DMS153 (cell line): ENCODE data around the gene ENPP6.
"Not testable (repeated sequence)": the region's sequence is repeated elsewhere in the genome, so short reads cannot be mapped to it uniquely, and the experiment has no call there.

Experiments
- DNase-seq: peaks from one replicate; lab custom pipeline; 2025; lab: John Stamatoyannopoulos, UW

Gene ENPP6

GRCh38 chr4:184061582-184061981 lies 156.1 kb downstream of the ENPP6 start:
- DNase-seq, result no peak

DNA sequence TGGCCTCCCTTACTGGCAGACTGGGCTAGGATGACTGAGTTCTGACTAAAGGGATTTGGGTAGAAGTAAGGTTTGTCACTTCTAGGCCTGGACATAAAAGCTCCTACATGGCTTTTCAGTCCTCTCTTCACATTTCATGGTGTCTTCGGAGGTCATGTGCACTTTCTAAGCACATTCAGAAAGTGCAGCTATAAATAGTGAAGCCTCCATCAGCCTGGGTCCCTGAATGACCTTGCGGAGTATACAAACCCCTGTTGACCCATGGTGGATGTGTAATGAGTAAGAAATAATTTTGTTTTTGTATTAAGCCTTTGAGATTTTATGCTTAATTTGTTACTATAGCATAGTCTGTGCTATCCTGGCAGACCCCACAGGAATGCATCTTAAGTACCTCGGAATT lies 158.6 kb downstream of the ENPP6 start:
- no peak for DNase-seq

DNA sequence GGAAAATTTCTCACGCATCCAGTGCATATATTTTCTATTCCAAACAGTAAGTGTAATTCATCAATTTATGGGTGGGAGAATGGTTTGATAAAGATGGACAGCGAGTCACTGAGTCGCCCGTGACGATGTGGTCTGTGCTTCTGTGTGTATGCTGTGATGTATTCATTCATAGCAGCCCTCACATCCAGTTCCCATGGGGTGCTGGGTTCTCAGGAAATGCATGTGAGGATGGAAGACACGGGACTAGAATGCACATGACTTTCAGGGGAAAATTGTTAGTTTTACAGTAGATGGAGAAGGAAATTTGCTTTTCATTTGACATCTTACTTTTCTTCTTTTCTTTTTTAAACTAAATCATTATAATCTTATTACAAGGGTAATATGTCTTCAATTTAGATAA lies 159.6 kb downstream of the ENPP6 start:
- no peak for DNase-seq

DNA sequence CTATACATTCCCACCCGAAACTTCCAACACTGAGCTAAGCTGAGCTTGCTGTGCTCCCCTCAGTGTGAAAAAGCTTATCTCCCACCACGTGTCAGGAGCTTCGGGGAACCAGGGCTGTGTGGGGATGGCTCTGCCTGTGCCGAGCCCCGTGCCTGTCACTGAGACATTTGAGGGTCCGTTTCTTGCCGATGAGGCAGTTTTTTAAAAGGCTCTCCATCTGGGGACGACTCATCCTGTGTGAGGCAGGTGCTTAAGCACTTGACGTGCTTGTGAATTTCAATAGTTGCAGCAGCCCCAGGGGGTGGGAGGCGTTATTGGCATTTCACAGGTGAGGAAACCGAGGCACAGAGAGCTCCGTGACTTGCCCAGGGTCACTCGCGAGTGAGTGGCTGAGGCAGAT lies 160.8 kb downstream of the ENPP6 start:
- no peak for DNase-seq

- DNase-seq, result no peak
Measured at GRCh38 chr4:184053434-184053833, 164.2 kb downstream of the ENPP6 start.

- DNase-seq, result no peak
Measured at GRCh38 chr4:184052616-184053015, 165.1 kb downstream of the ENPP6 start.

- not testable (repeated sequence) for DNase-seq
Measured at GRCh38 chr4:184051262-184051661, 166.4 kb downstream of the ENPP6 start.

DNA sequence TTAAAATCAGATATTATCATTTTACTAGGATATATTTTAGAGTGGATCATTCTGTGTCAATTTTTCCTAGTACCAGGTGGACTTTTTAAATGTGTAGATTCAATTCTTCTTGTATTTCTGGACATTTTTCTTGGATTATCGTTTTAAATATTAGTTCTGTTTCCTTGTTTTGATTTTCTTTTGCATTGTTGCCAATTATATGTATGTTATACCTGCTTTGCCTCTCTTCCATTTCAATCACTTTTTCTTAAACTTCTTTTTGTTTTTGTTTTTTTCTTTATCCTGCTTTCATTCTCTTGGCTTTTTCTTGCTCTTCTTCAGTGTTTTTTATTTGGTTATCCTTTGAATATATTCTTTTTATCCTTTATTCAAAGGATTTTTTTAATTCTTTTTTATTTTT lies 171.5 kb downstream of the ENPP6 start:
- DNase-seq, result no peak

- DNase-seq, result no peak
Measured at GRCh38 chr4:184041156-184041555, 176.5 kb downstream of the ENPP6 start.

DNA sequence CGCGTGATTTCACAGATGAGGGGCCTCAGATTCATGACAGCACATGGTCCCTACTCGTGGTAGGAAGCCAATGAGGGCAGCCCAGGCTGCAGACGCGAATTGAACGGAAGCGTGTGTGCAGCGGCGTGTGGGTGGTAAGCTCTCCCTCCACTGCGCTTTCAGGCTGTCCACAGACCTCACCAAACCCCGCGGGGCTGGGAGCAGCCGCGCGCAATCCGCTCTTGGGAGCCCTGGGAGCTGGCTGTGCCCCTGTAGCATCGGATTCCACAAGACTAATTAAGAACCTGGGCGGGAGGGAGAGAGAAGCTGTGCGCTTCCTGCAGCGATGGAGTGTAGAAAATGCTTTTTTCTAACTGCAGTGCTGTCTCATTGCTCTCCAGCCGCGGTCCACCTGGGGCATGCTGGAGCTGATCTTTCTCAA lies 177.7 kb downstream of the ENPP6 start:
- no peak for DNase-seq
